ENCODE measurements around the gene RRAS2. TPM values are rescaled to one million over a fixed set of nuclear protein-coding genes. Genes with fewer than 3 reads are reported as not detected.

The RRAS2 gene
- total and polyA plus RNA-seq, 2 experiments from 2014 or later = 50.7 to 72.9 TPM

DNA sequence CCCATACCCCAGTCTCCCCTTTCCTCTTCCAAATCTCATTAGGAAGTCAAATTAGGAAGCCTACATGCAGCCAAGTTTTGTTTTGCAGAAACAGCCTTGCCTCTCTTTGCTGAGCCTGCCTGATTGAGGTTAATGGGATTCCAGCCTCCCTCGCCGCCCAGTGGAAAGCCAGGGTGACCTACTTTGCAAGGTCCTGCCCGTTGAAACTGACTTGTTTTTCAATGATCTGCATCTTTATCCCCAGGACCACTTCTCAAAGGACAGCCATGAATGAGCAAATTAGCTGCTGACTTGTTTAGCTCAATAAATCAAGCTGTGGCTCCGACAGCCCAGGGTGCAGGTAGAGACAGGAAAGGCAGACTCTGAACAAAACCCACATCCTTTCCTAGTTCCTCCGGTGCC, 110.4 kb downstream of the RRAS2 start:
- Histone ChIP-seq H3K27me3 (no peaks in the 10 kb centered on the region), H2AFZ (no peak overlapping the region), H3K79me2 (no peaks in the 10 kb centered on the region), H3K4me3 (no peak overlapping the region), H3K36me3 (replicated peaks; ENCODE audit: insufficient read depth, low read depth) (no peaks in the 10 kb centered on the region), H4K20me1 (ENCODE audit: insufficient read depth, poor library complexity, severe bottlenecking) (no peaks in the 10 kb centered on the region), H3K4me1 (ENCODE audit: insufficient read depth) (no peaks in the 10 kb centered on the region), H3K9me3 (ENCODE audit: low read depth) (no peaks in the 10 kb centered on the region), H3K4me2 (no peak overlapping the region), H3K9me2 (replicated peaks; ENCODE audit: insufficient read depth) (no peaks in the 10 kb centered on the region), H3K27ac (no peak overlapping the region)
- no peak for TF ChIP-seq EZH2phosphoT487 (IDR thresholded peaks at IDR 0.05; ENCODE audit: low read depth, severe bottlenecking, unreplicated experiment)
- TF ChIP-seq, protein P1, sequence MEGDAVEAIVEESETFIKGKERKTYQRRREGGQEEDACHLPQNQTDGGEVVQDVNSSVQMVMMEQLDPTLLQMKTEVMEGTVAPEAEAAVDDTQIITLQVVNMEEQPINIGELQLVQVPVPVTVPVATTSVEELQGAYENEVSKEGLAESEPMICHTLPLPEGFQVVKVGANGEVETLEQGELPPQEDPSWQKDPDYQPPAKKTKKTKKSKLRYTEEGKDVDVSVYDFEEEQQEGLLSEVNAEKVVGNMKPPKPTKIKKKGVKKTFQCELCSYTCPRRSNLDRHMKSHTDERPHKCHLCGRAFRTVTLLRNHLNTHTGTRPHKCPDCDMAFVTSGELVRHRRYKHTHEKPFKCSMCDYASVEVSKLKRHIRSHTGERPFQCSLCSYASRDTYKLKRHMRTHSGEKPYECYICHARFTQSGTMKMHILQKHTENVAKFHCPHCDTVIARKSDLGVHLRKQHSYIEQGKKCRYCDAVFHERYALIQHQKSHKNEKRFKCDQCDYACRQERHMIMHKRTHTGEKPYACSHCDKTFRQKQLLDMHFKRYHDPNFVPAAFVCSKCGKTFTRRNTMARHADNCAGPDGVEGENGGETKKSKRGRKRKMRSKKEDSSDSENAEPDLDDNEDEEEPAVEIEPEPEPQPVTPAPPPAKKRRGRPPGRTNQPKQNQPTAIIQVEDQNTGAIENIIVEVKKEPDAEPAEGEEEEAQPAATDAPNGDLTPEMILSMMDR (IDR thresholded peaks at IDR 0.05; ENCODE audit: poor library complexity) = no peak
- WGBS (ENCODE audit: low lambda C conversion rate, missing lambda C conversion rate) = 58% methylated on average over 5 of the region's 5 CpGs
- DNase-seq (ENCODE audit: low spot score) = no peak

DNA sequence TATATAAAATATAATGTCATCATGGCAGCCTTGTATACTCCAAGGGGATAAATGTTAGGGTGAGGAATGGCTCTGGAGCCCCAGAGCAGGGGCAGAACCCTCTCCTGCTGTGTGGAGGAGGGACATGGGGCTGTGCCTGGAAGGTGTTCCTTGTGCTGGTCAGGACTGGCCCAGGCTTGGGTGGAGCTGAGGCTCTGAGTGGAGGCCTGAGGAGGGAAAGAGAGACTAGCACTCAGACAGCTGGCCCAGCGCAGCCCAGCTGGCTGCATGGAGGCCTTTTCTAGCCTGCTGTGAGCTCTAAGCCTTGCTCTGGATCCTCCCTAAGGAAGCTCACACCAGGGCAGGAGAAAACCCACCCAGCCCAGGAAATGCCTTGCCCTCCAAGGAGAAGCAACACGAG, 113.5 kb downstream of the RRAS2 start:
- H3K4me1 ChIP-seq (ENCODE audit: insufficient read depth) = no peaks in the 10 kb centered on the region
- H3K4me2 ChIP-seq = no peak overlapping the region
- H3K4me3 ChIP-seq = no peak overlapping the region
- H4K20me1 ChIP-seq (ENCODE audit: insufficient read depth, poor library complexity, severe bottlenecking) = no peaks in the 10 kb centered on the region
- DNase-seq (ENCODE audit: low spot score) = no peak
- no peak overlapping the region for H3K27ac ChIP-seq
- H3K9me2 ChIP-seq (replicated peaks; ENCODE audit: insufficient read depth) = no peaks in the 10 kb centered on the region
- no peaks in the 10 kb centered on the region for H3K27me3 ChIP-seq
- H2AFZ ChIP-seq = no peak overlapping the region
- WGBS (ENCODE audit: low lambda C conversion rate, missing lambda C conversion rate) = 87% methylated on average over 2 of the region's 2 CpGs
- no peak for TF ChIP-seq EZH2phosphoT487 (IDR thresholded peaks at IDR 0.05; ENCODE audit: low read depth, severe bottlenecking, unreplicated experiment)
- no peak for TF ChIP-seq EZH2 (IDR thresholded peaks at IDR 0.05; ENCODE audit: borderline replicate concordance)
- TF ChIP-seq, protein P1 (IDR thresholded peaks at IDR 0.05; ENCODE audit: poor library complexity) = no peak
- no peaks in the 10 kb centered on the region for H3K36me3 ChIP-seq (replicated peaks; ENCODE audit: insufficient read depth, low read depth)
- H3K79me2 ChIP-seq = no peaks in the 10 kb centered on the region
- no peaks in the 10 kb centered on the region for H3K9me3 ChIP-seq (ENCODE audit: low read depth)

DNA sequence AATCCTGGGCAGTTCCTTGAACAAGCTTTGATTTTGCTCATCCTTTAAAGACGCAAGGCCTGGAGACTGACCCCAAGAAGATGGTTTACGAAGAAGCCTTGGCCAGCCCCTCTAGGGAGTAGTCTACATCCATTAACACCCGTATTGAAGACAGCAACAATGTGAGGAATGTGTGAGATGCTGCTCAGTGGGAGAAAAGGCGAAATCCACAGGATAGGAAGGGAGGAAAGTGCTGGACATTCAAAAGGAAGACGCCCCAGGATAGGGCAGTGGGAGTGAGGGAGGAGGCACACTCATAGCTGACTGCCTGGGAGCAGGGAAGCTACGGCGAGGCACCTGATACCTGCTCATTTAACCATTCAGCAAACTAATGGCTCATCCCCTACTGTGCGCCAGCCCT, 114.1 kb downstream of the RRAS2 start:
- Histone ChIP-seq H3K36me3 (replicated peaks; ENCODE audit: insufficient read depth, low read depth) (no peaks in the 10 kb centered on the region), H2AFZ (no peak overlapping the region), H3K4me3 (no peak overlapping the region)

More for the DNA sequence above, 114.1 kb downstream of the RRAS2 start:
- TF ChIP-seq EZH2 (IDR thresholded peaks at IDR 0.05; ENCODE audit: borderline replicate concordance) (no peak), EZH2phosphoT487 (IDR thresholded peaks at IDR 0.05; ENCODE audit: low read depth, severe bottlenecking, unreplicated experiment) (no peak)
- TF ChIP-seq, protein P1 (IDR thresholded peaks at IDR 0.05; ENCODE audit: poor library complexity) = no peak
- WGBS (ENCODE audit: low lambda C conversion rate, missing lambda C conversion rate) = 85% methylated on average over 8 of the region's 8 CpGs
- no peaks in the 10 kb centered on the region for H3K79me2 ChIP-seq
- no peak overlapping the region for H3K27ac ChIP-seq
- H3K27me3 ChIP-seq = no peaks in the 10 kb centered on the region
- H4K20me1 ChIP-seq (ENCODE audit: insufficient read depth, poor library complexity, severe bottlenecking) = no peaks in the 10 kb centered on the region
- DNase-seq (ENCODE audit: low spot score) = no peak
- no peaks in the 10 kb centered on the region for H3K9me3 ChIP-seq (ENCODE audit: low read depth)
- H3K4me1 ChIP-seq (ENCODE audit: insufficient read depth) = no peaks in the 10 kb centered on the region
- no peak overlapping the region for H3K4me2 ChIP-seq
- no peaks in the 10 kb centered on the region for H3K9me2 ChIP-seq (replicated peaks; ENCODE audit: insufficient read depth)

All from hepatocyte (in vitro differentiated cells).